NCI-H446 (cell line): Measurements from ENCODE around the gene SETDB1.

ENCODE experiments used
- DNase-seq, 2 experiments: peaks; one replicate each; lab custom pipeline; 2025; lab: John Stamatoyannopoulos, UW

Gene SETDB1

GRCh38 chr1:150931773-150932172 lies 5.6 kb downstream of the SETDB1 start:
- no peak for DNase-seq

GRCh38 chr1:150944856-150945255 lies 18.7 kb downstream of the SETDB1 start:
- DNase-seq: no peak

GRCh38 chr1:150954708-150955107 lies 28.5 kb downstream of the SETDB1 start:
- no peak for DNase-seq

- no peak for DNase-seq
These were observed 29.1 kb downstream of the SETDB1 start for GRCh38 chr1:150955280-150955679.

- DNase-seq: no peak
These were observed 31.5 kb downstream of the SETDB1 start for GRCh38 chr1:150957666-150958065.

GRCh38 chr1:150960646-150961045 lies 34.5 kb downstream of the SETDB1 start:
- DNase-seq: no peak

GRCh38 chr1:150961756-150962155 lies 35.6 kb downstream of the SETDB1 start:
- no peak for DNase-seq

GRCh38 chr1:150963321-150964163 lies 37.4 kb downstream of the SETDB1 start:
- no peak for DNase-seq

- DNase-seq: no peak
These were observed 38.0 kb downstream of the SETDB1 start for GRCh38 chr1:150964164-150964489.

GRCh38 chr1:150965605-150966004 lies 39.4 kb downstream of the SETDB1 start:
- DNase-seq: no peak

GRCh38 chr1:150966011-150966410 lies 39.8 kb downstream of the SETDB1 start:
- DNase-seq: no peak

GRCh38 chr1:150967936-150968335 lies 41.8 kb downstream of the SETDB1 start:
- no peak for DNase-seq

- DNase-seq: no peak
These were observed 42.3 kb downstream of the SETDB1 start for GRCh38 chr1:150968491-150968890.

GRCh38 chr1:150969626-150970025 lies 43.5 kb downstream of the SETDB1 start:
- no peak for DNase-seq

GRCh38 chr1:150970808-150971582 lies 44.8 kb downstream of the SETDB1 start:
- no peak for DNase-seq

GRCh38 chr1:150971583-150972416 lies 45.6 kb downstream of the SETDB1 start:
- no peak for DNase-seq

- DNase-seq: no peak
These were observed 46.3 kb downstream of the SETDB1 start for GRCh38 chr1:150972417-150972940.

- no peak for DNase-seq
These were observed 47.2 kb downstream of the SETDB1 start for GRCh38 chr1:150973258-150973835.

- no peak for DNase-seq
These were observed 47.8 kb downstream of the SETDB1 start for GRCh38 chr1:150973836-150974579.

GRCh38 chr1:150974580-150975478 lies 48.7 kb downstream of the SETDB1 start, which contains the start of gene CERS2:
TSS of gene CERS2 (minus strand) at chr1:150974835. CDS start at chr1:150969090, 5,745 bp downstream.
- DNase-seq: peak; percentile 40 to 76
